GM19468 (cell line): Measurements from ENCODE around the gene DCBLD2.

Source experiments
- ATAC-seq: cut with Tn5 transposase; IDR thresholded peaks from one replicate; pipeline ENCODE4 v1.9.1; 2021; ENCODE audit warnings: mild to moderate bottlenecking, moderate library complexity, moderate number of reproducible peaks; ENCODE audit not compliant: unreplicated experiment; ENCODE audit errors: extremely low read depth

DCBLD2 gene

DNA sequence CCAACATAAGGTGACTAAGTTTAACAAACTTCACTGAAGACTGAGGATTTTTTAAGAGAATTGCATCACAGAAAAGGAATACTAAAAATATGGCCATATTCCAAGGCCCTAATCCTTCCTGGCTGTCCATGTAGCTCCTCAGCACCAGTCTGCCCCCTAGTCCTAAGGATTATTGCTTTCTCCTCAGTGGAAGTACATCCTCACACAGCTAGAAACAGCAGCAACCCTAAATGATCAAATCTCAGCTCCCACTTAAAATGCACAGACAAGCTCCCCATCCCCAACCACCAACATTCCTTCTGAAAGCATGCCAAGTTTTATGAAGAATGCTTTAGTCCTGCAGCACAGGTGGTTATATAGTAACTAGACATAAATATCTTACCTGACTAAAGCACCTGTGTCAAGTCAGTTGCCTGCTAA, 123.7 kb downstream of the DCBLD2 start:
- no peak for ATAC-seq

GRCh38 chr3:98777286-98777685, 124.2 kb downstream of the DCBLD2 start:
- no peak for ATAC-seq

DNA sequence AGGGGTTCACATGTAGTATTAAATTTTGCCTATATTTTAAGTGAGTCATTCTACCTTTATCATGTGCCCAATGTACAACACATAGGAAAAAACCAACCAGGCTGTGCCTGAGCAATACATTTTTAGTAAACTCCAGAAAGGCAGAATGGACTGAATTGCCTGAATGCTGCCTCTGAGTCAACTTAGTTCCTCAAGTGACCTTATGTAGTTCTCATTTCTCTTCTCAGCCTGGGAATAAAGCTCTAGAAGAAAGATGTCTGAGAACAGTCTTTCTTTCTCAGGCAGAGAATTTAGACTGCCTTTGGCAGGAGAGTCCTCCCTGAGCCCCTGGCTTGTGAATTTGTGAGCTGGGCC, 125.4 kb downstream of the DCBLD2 start:
- ATAC-seq: no peak

GRCh38 chr3:98775459-98776139, 125.9 kb downstream of the DCBLD2 start:
- ATAC-seq: no peak

- no peak for ATAC-seq
These were observed 129.5 kb downstream of the DCBLD2 start for GRCh38 chr3:98772022-98772421.

- ATAC-seq: peak; percentile 48
These were observed 131.0 kb downstream of the DCBLD2 start for GRCh38 chr3:98770261-98771039.

- ATAC-seq: no peak
These were observed 132.0 kb downstream of the DCBLD2 start for GRCh38 chr3:98769448-98769847.

DNA sequence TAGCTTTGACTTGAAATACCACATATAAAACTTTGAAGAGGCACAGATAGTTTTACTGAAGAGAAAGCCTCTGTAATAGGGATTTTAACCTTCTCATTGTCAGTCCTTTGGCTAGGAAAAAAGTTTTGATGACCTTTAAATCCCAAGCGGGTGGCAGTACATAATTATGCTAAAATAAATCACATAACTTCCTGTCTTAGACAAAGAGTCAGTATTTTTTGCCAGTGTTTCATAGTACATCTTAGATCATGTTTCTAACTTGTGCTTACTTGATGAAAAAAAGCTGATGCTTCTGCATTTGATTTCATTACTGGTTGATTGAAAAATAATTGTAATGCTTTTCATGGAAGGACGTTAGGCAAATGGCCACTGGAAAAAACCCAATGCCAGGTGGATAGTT, 132.5 kb downstream of the DCBLD2 start:
- ATAC-seq: no peak

- ATAC-seq: no peak
These were observed 134.6 kb downstream of the DCBLD2 start for GRCh38 chr3:98766924-98767323.

DNA sequence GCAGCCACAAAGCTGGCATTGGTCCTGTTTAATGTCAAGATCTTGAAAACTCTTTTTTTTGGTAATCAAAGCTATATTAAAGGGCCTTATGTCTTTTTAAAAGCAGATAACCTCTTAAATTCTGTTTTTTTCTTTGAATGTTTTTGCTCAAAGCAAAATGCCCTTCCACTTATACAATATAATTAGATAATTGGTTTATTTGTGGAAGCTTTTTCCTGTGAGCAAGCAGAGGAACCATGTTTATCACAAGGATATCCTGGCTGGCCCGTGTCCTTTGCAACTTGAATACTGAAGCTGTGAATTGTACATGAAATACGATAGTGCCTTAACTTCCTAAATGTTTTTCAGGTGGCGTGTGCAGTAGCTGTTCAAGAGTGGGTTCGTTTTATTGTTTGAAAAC, 135.8 kb downstream of the DCBLD2 start:
- ATAC-seq: no peak

GRCh38 chr3:98764472-98764884, 137.0 kb downstream of the DCBLD2 start:
- ATAC-seq: no peak

GRCh38 chr3:98763819-98764418, 137.6 kb downstream of the DCBLD2 start:
- ATAC-seq: no peak

- no peak for ATAC-seq
These were observed 138.4 kb downstream of the DCBLD2 start, which contains the start of gene ST3GAL6 for GRCh38 chr3:98763076-98763475. TSS of gene ST3GAL6 (plus strand) at chr3:98763340. CDS start at chr3:98768441, 5,101 bp downstream.

DNA sequence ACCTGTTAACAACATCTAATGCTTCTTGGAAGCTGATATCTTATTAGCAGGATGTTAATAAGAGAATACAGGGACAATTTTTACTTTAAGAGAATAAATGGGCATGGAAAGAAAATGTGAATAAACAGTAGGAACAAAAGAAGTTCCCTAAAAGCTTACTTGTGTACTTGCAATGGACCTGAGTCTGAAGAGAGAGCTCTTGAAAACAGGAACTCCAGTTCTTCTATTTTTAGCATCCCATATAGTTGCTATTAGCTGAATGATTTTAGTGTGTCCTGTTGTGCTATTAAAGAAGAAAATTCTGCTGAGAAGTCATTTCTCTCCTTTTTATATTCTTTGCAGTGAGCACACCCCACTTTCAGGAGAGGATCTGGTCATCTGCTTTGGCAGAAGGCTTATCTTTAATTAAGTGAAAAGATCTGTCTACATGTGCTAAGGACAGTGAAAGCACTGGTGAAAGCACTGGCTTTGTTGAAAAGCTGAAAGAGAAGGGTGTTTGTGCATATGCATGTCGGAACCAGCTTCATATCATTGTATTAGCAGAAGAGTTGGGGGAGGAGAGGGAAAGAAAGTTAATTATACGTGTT, 139.8 kb downstream of the DCBLD2 start:
- no peak for ATAC-seq

DNA sequence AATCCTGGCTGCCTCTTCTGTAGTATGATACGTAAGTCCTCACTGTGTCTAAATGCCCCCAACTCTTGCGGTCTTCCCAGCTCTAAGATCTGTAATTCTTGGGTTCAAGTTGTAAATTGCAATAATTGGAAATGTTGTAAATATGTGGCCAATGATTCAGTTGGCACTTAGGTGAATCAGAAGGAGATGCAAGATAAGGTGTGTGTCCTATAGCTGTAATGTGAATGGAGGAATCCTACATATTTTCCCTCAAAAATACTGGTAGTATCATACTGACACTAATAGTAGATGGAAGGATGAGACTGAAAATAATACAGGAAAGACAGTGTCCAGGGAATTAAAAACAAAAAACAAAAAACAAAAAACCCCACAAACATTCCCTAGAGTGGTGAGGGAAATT, 141.9 kb downstream of the DCBLD2 start:
- ATAC-seq: no peak

- ATAC-seq: no peak
These were observed 145.9 kb downstream of the DCBLD2 start for GRCh38 chr3:98755601-98756000.

DNA sequence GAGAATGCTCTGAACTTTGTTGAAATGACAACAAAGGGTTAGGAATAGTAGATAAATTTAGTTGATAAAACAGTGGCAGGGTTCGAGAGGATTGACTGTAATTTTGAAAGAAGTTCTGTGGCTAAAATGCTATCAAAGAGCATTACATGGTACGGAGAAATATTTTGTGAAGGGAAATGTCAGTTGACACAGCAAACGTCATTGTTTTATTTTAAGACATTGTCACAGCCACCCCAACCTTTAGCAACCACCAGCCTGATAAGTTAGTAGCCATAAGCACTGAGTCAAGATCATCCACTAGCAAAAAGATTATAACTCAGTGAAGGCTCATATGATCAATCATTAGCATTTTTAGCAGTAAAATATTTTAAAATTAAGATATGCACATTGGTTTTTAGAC, 147.0 kb downstream of the DCBLD2 start:
- no peak for ATAC-seq

DNA sequence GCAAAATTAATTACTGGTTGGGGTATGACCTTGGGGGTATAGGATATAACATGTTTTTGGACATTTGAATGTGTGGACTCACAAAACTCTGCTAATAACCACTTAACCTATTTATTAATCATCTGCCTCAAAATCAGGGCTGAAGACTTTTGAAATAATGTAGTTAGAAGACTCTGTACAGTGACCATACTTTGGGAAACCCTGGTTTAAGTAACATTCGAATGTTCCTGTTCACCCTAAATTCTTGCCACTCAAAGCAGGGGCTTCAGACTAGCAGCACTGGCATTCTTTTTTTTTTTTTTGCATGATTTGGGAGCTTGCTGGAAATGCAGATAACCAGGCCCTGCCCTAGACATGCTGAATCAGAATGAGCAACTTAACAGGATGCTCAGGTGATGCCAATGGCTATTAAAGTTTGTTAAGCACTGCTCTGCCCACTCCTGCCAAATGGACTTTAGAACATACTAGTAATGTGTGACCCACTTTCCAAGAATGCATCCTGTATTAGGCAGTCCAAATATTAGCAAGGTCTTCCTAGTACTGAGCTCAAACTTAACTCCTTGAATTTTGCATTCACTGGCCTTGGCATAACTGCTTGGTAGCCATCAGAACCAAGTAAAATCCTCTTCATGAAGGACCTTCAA, 151.1 kb downstream of the DCBLD2 start:
- no peak for ATAC-seq

DNA sequence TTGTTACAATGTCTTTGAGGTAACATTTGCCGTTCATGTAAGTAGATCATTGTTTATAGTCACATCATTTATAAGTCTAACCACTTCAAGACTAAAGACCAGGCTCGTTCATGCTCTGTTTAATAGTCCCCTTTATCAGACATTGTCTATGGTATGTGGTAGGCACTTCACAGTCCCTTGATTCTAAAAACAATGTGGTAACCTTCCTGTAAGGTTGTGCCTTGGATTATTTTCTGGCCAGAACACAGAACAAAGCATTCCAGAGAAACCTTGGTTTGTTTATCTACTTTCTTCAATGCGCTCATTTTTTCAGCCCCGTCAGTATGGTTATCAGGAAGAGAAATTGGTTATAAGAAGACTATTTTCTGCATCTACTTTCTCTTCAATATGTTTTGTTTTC, 154.6 kb downstream of the DCBLD2 start:
- no peak for ATAC-seq

DNA sequence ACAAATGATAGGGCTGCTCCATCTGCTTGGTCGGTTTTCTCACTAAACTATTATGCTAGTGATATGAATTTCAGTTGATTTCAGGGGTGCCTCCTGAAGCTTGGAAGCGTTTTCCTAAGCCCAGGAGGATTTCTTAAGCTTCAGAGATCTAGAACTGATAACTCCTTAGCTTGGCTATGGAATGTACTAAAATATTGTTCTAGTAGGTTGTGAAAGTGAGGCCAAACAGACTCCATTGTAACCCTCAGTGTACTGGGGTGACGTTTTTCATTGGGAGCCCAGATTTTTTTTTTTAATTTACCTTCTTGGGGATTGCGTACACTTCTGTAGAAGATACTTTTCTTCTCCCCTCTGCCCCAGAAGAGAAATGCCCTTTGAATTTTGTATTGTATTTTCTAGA, 155.4 kb downstream of the DCBLD2 start:
- no peak for ATAC-seq
